HG02870 (cell line): ENCODE results near the gene FOXP1.
A peak's percentile ranks its signal among the peaks of the same experiment; 100 is the strongest.

Source experiments
- ATAC-seq: cut with Tn5 transposase; IDR thresholded peaks from one replicate; pipeline ENCODE4 v1.9.1; 2021; ENCODE audit warnings: mild to moderate bottlenecking, moderate library complexity; ENCODE audit not compliant: unreplicated experiment

FOXP1 gene

DNA sequence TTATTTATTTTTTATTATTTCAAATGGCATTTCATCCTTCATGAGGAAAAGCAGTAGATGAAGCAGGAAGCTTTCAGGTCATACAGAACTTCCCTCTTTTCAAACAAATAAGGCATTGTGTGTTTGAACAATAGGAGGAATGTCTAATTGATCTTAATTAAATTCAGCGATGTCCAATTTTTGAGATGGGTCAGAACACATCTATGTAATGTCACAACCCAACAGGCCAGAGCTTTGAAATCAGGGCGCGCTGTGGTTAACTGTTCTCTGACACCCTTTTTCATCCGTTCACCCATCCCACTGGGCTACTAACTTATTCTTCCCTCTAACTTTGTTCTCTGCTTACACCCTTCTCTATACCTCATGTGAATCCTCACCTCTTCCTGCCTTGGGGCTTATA is 510.5 kb downstream of the FOXP1 start:
- no peak for ATAC-seq

DNA sequence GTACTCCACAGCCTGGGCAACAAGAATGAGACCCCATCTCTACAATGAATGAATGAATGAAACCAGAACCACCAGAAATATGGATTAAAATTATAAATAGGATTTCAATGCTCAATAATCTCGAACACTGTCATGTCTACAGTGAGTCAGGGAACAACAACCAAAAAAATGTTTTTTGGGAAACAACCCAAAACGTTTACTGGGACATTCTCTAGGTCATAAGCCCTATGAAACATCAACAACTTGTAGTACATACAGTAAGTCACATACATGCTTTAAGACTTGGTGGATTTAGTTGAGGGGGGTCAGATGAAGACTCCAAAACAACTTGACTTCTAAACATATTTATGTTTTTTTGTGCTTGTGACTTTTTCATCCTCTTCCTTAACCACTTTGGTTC is 511.2 kb downstream of the FOXP1 start:
- ATAC-seq = no peak

GRCh38 chr3:71070497-71071463 is 512.7 kb downstream of the FOXP1 start:
- ATAC-seq = no peak

GRCh38 chr3:71069797-71070196 is 513.7 kb downstream of the FOXP1 start:
- ATAC-seq = no peak

DNA sequence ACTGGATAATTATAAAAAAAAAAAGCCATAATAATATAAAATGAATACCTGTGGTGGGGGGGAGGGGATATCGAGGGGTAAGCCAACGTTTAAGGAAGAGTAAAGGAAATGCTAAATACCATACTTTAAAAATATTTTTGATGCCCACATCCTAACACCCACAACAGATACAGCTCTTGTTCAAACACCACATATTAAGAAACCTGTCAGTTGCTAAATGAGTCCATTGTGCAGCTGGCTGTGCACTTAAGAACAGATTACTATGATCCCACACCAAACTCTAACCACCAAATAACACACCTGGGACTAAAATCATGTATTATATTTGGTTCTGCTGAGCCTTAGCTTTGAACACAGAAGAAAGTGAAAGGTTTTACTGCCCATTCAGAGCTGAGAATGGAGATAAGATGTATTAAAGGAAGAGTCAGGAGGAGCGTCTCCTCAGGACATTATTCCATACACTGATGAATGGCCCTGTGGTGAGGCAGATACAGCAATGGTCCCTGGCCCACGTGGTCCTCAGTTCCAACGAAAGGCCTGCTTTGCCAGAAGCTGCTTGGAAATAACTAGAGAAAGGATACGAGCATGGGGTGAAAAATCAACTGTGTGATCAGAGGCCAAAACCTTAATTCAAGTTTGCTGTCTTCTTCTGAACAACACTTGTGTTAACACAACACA is 515.4 kb downstream of the FOXP1 start:
- peak; percentile 39 for ATAC-seq

GRCh38 chr3:71066849-71067261 is 516.7 kb downstream of the FOXP1 start:
- no peak for ATAC-seq

GRCh38 chr3:71066356-71066755 is 517.2 kb downstream of the FOXP1 start:
- ATAC-seq = no peak

DNA sequence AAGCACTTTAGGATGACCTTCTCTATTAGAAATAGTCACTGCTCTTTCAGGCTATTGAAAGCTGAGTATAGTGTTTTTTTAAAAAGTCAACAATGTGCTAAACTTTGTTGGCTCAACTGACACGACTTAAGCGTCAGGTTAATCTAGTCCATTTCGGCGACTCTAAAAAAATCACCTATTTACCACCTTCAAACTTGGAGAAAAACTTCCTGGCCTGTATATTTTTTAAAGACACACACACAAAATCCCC is 517.8 kb downstream of the FOXP1 start:
- ATAC-seq = no peak

- ATAC-seq = no peak
These were observed 518.4 kb downstream of the FOXP1 start for GRCh38 chr3:71064956-71065763.

DNA sequence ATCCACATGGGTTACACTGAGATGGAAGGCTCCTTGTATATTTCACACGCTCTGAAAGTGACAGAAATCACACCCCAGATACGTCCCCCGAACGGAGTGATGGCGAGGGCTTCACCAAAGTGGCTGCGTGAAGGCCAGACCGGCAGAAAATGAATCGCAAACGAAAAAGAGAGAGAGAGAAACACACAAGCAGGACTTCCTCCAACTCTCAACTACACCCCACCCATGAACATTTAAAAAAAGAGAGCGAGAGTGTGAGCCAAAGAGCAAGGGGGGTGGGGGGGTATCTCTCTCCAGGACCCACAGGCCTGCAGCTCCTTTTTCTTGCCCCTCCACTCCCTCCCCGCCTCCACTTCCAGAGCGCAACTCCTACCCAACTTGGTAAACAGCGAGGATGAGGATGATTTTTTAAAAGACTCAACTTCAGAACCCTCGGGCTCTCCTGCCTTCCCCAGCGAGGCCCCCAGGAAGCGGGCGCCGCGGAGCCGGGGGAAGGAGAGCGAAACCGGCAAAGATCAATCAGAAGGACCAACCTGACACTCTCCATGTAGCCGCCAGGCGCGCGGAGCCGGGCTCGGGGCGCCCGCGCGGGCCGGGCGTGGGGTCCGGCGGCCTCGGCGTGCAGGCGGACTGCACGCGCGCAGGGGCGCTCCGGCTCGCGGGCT is 519.1 kb downstream of the FOXP1 start:
- no peak for ATAC-seq

DNA sequence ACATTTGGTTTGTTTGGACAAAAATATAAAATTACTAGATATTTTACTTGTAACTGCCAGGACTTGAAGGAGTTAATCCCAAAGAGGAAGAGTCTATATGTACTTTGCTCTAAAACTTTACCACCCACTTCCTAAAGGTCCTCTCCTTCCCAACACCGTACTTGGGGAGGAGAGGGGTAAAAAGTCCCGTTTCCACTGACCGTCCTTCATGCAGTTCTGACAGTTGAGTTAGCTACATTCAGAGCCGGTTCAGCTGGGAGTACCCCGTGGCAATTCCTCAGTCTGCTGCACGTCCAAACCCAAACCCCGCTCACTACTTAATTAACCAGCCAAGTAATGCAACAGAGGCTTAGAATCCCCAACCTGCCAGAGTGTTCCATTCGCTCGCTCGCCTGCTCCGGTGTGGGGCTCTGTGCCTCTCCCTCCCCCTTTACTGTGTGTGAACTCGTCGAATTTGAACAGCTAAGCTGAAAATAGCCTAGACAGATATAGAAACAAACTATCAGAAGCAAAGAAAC is 519.7 kb downstream of the FOXP1 start:
- ATAC-seq = no peak

DNA sequence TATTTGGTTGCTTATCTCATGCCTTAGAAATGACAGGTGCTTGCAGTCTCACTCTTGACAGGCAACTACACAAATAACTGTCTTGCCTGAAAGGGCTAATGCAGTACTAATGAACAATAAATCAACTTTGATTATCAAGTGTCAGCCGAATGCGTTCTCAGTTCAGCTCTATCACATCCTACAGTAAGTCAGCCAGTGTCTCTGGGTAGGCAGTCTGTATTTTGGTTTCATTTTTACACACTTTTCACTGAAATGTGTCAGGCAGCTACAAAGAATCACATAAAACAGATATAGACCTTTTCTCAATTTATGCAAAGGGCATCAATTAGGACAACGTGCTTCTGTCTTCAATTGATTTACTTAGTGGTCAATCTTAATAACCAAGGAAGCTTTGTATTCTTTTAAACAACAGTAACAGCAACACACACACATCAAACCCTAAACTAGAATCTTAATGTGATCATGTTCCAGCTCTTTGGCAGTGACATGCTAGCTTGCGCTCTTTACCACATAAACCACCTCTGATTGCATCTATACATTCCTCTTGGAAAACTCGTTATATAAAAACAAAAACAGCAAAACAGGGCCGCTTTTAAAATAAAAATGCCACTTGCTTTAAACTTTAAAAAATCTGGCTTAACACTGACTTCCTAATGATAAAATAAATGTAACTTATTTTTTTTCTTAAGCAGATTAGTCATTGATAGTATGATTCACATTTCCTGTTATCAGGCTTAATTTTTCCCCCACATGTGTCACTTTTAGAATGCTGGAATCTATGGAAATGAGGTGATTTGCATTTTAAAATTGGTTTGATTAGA is 520.4 kb downstream of the FOXP1 start:
- peak; percentile 61 for ATAC-seq

DNA sequence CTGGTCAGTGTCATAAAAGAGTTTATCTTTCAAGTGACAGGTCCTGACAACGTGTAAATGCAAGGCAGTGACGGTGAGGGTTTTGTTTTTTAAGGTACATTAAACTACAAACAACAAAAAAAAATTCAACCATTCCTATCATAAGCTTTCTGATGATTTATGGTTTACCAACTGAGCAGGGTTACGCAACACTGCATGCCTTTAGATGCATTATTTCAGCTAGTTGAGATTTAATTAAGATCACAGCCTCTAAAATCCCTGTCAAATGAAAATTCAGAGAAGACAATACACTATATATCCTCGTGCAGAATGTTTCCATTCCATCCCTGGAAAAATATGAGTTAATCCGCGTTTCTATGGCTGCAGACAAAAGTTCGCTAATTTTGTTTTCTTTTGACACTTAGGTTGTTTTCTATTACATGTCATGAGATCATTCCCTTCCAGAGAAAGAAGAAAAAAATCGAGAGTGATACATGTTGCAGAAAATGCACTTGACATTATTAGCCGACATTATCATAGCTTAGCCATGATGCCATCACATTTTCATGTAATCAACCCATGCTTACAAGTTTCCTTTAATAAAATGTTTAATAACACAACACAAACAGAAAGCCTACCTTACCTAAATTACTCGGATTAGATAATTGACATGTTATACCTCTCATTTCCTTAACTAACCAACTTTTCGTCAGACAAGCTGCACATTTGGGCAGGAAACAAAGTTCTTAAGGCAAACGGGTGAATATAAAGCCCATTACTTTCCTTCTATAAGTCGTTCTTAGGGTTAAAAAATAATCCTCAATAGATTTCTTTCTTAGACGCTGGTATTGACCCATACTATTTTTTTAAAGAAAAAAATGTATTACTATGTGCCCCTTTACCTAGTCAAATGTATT is 521.2 kb downstream of the FOXP1 start:
- ATAC-seq = no peak

DNA sequence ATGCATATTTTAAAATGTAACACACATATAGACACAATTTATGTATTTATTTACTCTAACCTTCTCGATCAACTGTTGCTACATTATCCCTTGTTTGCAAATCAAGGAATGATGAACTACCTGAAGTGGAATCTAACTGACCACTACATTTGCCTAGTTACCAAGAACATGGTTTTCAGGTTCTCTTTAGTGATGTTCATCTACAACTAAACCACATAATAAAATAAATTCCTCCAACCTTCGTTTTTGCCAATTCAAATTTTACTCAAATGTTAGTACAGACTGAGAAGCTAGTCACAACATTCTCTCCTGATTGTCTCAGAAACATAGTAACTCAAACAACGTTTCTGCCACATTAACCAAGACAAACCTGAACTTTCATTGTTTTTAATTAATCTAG is 521.9 kb downstream of the FOXP1 start:
- no peak for ATAC-seq

DNA sequence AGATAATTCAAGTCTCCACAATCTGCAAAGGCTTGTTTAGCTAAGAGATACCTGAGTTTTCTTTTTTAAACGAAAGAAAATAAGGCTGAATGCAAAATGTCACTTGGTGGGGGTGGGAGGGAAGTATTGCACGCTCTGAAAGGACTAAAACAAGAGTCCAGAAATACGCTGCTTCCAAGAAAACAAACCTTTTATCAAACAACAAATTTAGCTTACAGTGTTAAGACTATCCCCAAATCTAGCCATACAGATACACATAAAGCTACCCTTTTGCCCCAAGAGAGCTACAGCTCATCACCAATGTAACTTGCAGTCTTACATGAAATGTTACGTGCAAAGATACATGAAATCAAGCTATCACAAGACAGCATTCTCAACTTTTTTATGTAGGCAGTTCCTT is 522.5 kb downstream of the FOXP1 start:
- ATAC-seq = no peak

- ATAC-seq = no peak
These were observed 523.0 kb downstream of the FOXP1 start for GRCh38 chr3:71060536-71060935.

DNA sequence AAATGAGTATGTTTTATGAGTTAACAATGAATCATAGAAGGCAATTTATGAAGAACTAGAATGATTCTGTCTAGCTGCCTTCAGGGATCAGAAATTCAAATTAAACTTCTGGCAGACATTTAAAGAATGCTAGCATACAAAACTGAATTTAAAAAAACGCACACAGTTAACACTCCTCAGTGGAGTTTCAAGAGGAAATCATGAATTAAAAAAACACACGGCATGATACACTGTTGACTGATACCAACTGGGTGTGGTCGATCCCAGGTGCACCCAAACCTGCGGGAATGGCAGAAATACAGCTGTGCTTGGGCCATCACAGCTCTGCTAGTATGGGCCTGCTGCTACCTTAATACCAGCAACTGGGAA is 526.0 kb downstream of the FOXP1 start:
- no peak for ATAC-seq

GRCh38 chr3:71056327-71056726 is 527.2 kb downstream of the FOXP1 start:
- ATAC-seq = no peak
